GM12878 (cell line): Measurements from ENCODE around the gene IGLL5.

ENCODE experiments used
- CTCF ChIP-seq, 3 experiments: IDR thresholded peaks in 2 of 3; conservative IDR thresholded peaks in 1 of 3; 2 replicates each; pipeline ENCODE4 v1.5.1; 2011; ENCODE audit warnings: low read depth in 3 of 3, low read length in 3 of 3, mild to moderate bottlenecking in 3 of 3, control low read depth in 2 of 3, moderate library complexity in 2 of 3, inconsistent platforms in 1 of 3, mixed read lengths in 1 of 3; ENCODE audit not compliant: control insufficient read depth in 2 of 3, insufficient read depth in 1 of 3; ENCODE audit errors: extremely low read depth in 1 of 3
- E4F1 ChIP-seq: fragments of 450-650 bp; IDR thresholded peaks from 2 replicates; pipeline ENCODE4 v1.6.1; 2018; ENCODE audit warnings: borderline replicate concordance, mild to moderate bottlenecking; ENCODE audit not compliant: partially characterized antibody
- EP300 ChIP-seq, 2 experiments: fragments of 150-350 bp in 1 of 2; IDR thresholded peaks; 2 replicates each; pipeline ENCODE4 v1.6.1; 2011 to 2012; ENCODE audit warnings: low read depth in 2 of 2, low read length in 2 of 2, borderline replicate concordance in 1 of 2, improper control_type of control experiment in 1 of 2, inconsistent platforms in 1 of 2; ENCODE audit not compliant: control insufficient read depth in 1 of 2
- GABPA ChIP-seq: IDR thresholded peaks from 2 replicates; pipeline ENCODE4 v1.6.1; 2014; ENCODE audit warnings: antibody characterized with exemption, low read depth, mild to moderate bottlenecking, inconsistent platforms
- MTA2 ChIP-seq: fragments of 450-650 bp; IDR thresholded peaks from 2 replicates; pipeline ENCODE4 v1.6.1; 2016; ENCODE audit warnings: low read depth, mild to moderate bottlenecking, moderate library complexity
- NFXL1 ChIP-seq: fragments of 450-650 bp; IDR thresholded peaks from 2 replicates; pipeline ENCODE4 v1.6.1; 2017; ENCODE audit warnings: antibody characterized with exemption, mild to moderate bottlenecking, borderline replicate concordance
- NR2C1 ChIP-seq: fragments of 450-650 bp; IDR thresholded peaks from 2 replicates; pipeline ENCODE4 v1.6.1; 2017; ENCODE audit warnings: antibody characterized with exemption, mild to moderate bottlenecking, moderate library complexity
- RFX5 ChIP-seq: IDR thresholded peaks from 2 replicates; pipeline ENCODE4 v1.6.1; 2011; ENCODE audit warnings: low read depth, low read length, improper control_type of control experiment
- SREBF2 ChIP-seq: IDR thresholded peaks from 2 replicates; pipeline ENCODE4 v1.6.1; 2012; ENCODE audit warnings: mild to moderate bottlenecking, low read length
- USF2 ChIP-seq: IDR thresholded peaks from 2 replicates; pipeline ENCODE4 v1.6.1; 2011; ENCODE audit warnings: low read depth, low read length, improper control_type of control experiment, borderline replicate concordance

- TF ChIP-seq NR2C1 (no peak), CTCF (IDR thresholded peaks at IDR 0.05 in 2 of 3, conservative IDR thresholded peaks at IDR 0.05 in 1 of 3; ENCODE audit: control insufficient read depth in 2 of 3, extremely low read depth in 1 of 3, insufficient read depth in 1 of 3, low read depth in 3 of 3, low read length in 3 of 3) (no peak), EP300 (IDR thresholded peaks at IDR 0.05; ENCODE audit: borderline replicate concordance in 1 of 2, control insufficient read depth in 1 of 2, low read depth in 2 of 2, low read length in 2 of 2) (no peak), E4F1 (no peak), MTA2 (no peak), GABPA (no peak), RFX5 (no peak), NFXL1 (no peak), SREBF2 (no peak), USF2 (no peak)
These were observed at the start of gene IGLL5 for GRCh38 chr22:22887621-22888503.
